LoVo (cell line): Measurements from ENCODE around the gene PCGF6.
A peak's percentile ranks its signal among the peaks of the same experiment; 100 is the strongest.
"Not testable (repeated sequence)": the region's sequence is repeated elsewhere in the genome, so short reads cannot be mapped to it uniquely, and the experiment has no call there.

Experiments
- DNase-seq: peaks from one replicate; pipeline ENCODE4 v3.0.0-alpha.2; 2016; ENCODE audit warnings: low spot score

PCGF6 gene, protein sequence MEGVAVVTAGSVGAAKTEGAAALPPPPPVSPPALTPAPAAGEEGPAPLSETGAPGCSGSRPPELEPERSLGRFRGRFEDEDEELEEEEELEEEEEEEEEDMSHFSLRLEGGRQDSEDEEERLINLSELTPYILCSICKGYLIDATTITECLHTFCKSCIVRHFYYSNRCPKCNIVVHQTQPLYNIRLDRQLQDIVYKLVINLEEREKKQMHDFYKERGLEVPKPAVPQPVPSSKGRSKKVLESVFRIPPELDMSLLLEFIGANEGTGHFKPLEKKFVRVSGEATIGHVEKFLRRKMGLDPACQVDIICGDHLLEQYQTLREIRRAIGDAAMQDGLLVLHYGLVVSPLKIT

GRCh38 chr10:103350517-103351260, at the start of gene PCGF6:
Gene PCGF6, minus strand, starts transcription at chr10:103351140. Its CDS starts 74 bp downstream, at chr10:103351066.
- DNase-seq: peak; percentile 87

GRCh38 chr10:103397191-103397825, 46.4 kb upstream of the PCGF6 start:
- no peak for DNase-seq

DNA sequence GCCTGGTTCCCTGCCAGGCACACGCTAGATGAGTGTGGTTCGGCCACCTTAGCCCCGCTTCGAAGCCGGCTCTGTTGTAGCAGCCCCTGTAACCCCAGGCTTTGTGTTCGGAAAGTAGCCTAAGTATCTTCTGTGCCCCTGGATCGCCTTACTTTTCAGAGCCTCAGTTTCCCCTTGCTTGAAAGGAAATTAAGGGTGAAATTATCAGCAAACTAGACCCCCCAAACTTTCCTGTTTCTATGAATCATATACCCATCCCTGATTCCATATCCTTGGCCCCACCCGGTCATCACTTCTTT, 45.8 kb upstream of the PCGF6 start:
- no peak for DNase-seq

GRCh38 chr10:103396067-103396788, 45.3 kb upstream of the PCGF6 start, which contains the start of the genes ATP5MK and PDCD11:
Gene ATP5MK, minus strand, starts transcription at chr10:103396475. Its CDS starts 4,018 bp downstream, at chr10:103392457.
Gene PDCD11, plus strand, starts transcription at chr10:103396626. Its CDS starts 1,801 bp downstream, at chr10:103398427.
- peak; percentile 98 for DNase-seq

DNA sequence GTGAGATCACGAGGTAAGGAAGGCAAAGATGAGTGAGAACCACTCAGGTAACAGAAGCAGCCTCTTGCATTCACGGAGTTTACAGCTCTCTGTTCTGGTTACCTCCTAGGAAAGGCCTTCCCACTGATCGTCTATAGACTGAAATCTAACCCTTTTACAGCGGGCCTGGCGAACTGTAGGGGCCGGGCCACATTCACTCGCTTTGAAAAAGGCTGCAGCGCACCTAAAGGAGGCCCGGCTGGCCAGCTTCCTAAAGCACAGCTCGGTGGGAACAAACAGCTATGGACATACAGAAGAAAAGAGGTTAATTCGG, 44.8 kb upstream of the PCGF6 start:
- no peak for DNase-seq

- DNase-seq: no peak
Measured at GRCh38 chr10:103394180-103394579, 43.2 kb upstream of the PCGF6 start.

- DNase-seq: no peak
Measured at GRCh38 chr10:103382769-103383168, 31.8 kb upstream of the PCGF6 start.

- no peak for DNase-seq
Measured at GRCh38 chr10:103374263-103374662, 23.3 kb upstream of the PCGF6 start.

DNA sequence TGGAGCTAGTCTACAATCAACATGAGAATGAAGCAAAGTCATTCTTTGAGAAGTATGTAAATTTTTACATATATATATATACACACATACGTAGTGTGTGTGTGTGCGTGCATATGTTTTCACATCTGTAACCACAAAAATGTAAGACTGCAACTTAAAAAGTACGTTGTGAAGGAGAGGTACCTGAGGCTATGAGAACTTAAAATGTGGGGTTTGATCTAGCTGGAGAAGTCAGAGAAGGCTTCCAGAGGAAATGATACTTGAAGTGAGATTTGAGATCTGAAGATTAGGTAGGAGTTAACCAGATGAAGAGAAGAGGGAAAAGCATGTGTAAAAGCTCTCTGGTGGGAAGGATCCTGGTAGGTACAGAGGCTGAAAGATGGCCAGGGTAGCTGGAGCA, 22.6 kb upstream of the PCGF6 start:
- DNase-seq: no peak

GRCh38 chr10:103367782-103368518, 17.0 kb upstream of the PCGF6 start, which contains the start of gene TAF5:
Gene TAF5, plus strand, starts transcription at chr10:103367976. Its CDS starts 14 bp downstream, at chr10:103367990.
- DNase-seq: peak; percentile 95

- no peak for DNase-seq
Measured at GRCh38 chr10:103367379-103367781, 16.4 kb upstream of the PCGF6 start.

- DNase-seq: not testable (repeated sequence)
Measured at GRCh38 chr10:103360791-103361190, 9.9 kb upstream of the PCGF6 start.

- not testable (repeated sequence) for DNase-seq
Measured at GRCh38 chr10:103359493-103359892, 8.6 kb upstream of the PCGF6 start.

GRCh38 chr10:103355906-103356599, 5.1 kb upstream of the PCGF6 start:
- DNase-seq: no peak

DNA sequence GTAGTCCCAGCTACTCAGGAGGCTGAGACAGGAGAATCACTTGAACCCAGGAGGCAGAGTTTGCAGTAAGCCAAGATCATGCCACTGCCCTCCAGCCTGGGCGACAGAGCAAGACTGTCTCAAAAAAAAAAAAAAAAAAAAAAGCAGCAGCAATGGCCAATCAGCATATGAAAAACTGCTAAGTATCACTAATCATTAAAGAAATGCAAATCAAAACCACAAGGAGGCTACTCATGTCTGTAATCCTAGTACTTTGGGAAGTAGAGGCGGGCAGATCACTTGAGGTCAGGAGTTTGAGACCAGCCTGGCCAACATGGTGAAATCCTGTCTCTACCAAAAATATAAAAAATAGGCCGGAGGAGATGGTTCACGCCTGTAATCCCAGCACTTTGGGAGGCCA, 3.6 kb upstream of the PCGF6 start:
- not testable (repeated sequence) for DNase-seq

DNA sequence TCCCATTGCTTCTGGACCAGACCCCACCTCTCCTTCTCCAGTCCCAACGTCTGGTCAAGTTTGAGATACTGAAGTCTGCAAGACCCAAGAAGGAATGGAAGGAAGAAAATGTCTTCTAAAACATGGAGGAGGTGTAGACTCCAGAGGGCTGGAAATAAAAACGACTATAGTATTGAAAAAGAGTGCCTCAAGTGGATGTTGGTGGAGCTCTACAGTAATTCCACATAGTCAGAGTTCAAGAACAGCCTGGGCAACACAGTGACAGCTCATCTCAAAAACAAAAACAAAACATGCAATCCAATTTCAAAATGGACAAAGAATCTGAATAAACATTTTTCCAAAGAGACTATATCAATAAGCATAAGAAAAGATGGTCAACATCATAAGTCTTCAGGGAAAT, 2.3 kb upstream of the PCGF6 start:
- DNase-seq: no peak

DNA sequence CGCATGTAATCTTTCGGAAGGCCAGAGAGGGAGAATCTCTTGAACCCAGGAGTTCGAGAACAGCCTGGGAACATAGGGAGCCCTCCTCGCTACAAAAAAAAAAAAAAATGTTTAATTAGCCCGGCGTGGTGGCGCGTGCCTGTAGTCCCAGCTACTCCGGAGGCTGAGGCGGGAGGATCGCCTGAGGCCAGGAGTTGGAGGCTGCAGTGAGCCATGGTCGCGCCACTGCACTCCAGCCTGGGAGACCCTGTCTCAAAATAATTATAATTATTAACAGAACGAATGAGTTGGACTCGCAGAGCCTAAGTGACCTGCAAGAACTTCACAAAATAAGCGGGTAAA, 794 bp downstream of the PCGF6 start:
- no peak for DNase-seq

DNA sequence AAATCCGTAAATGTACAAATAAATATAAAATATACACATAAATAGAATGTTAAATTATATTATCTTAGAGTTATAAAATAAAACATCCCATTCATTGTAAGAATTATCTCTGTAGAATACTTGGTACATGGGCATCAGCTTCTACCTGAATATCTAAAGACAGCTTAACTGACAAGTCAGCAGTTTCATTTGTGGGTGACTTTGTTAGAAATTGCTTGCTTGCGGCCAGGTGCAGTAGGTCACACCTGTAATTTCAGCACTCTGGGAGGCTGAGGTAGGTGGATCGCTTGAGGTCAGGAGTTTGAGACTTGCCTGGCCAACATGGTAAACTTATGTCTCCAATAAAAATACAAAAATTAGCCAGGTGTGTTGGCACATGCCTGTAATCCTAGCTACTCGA, 14.6 kb downstream of the PCGF6 start:
- DNase-seq: no peak

GRCh38 chr10:103334567-103334966, 16.4 kb downstream of the PCGF6 start:
- no peak for DNase-seq

DNA sequence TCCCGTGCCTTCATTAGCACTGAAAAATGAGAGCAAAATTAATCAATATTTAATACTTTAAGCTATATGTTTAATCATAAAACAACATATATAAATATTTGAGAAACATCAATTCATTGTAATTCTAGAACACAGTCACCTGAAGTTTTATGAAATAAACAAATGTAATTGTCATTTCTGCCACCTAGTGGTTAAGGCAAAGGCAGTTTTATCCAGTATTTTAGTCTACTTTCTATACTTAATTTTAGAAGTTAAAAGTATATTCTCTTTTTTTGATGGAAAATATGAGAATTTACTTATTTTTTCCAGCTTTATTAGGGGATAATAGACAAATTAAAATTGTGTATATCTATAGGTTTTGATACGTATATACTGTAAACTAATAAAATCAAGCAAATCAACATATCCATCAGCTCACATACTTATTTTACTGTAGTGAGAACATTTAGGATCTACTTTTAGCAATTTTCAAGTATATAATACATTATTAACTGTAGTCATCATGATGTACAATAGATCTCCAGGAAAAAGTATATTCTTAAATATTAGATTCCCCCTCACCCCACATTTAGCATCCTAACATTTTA, 16.9 kb downstream of the PCGF6 start:
- peak; percentile 41 for DNase-seq

GRCh38 chr10:103327906-103328305, 23.0 kb downstream of the PCGF6 start:
- DNase-seq: no peak
